OCI-LY3 (cell line): ENCODE data around the gene ADCY3.

Experiments
- H2AFZ ChIP-seq: fragments of 200-600, 300-600 bp; shearing (Covaris generic); 2 replicates; pipeline ENCODE4 v1.6.0; 2014; ENCODE audit warnings: antibody characterized with exemption, low read depth, low read length
- H3K27ac ChIP-seq: fragments of 200-600, 300-600 bp; sonication (generic); 2 replicates; pipeline ENCODE4 v1.5.1; 2014; ENCODE audit warnings: mild to moderate bottlenecking, low read length, moderate library complexity, mixed read lengths
- H3K27me3 ChIP-seq: fragments of 200-600, 300-600 bp; sonication (generic); 2 replicates; pipeline ENCODE4 v1.6.1; 2014; ENCODE audit warnings: low read depth, low read length, mixed read lengths
- H3K36me3 ChIP-seq: fragments of 200-600, 300-600 bp; sonication (generic); replicated peaks from 2 replicates; pipeline ENCODE3; 2014; ENCODE audit warnings: low read depth, low read length, mixed read lengths
- H3K4me1 ChIP-seq: fragments of 300-600, 200-600 bp; sonication (generic); 2 replicates; pipeline ENCODE4 v1.6.1; 2014; ENCODE audit warnings: low read length, mixed read lengths
- H3K4me2 ChIP-seq: fragments of 200-600, 300-600 bp; sonication (generic); 2 replicates; pipeline ENCODE4 v1.6.1; 2014; ENCODE audit warnings: low read length, mixed read lengths
- H3K4me3 ChIP-seq: fragments of 300-600, 200-600 bp; sonication (generic); 2 replicates; pipeline ENCODE4 v1.5.1; 2014; ENCODE audit warnings: antibody characterized with exemption, mild to moderate bottlenecking, low read length, moderate library complexity
- H3K79me2 ChIP-seq: fragments of 300-600, 200-600 bp; shearing (Covaris generic); 2 replicates; pipeline ENCODE4 v1.6.1; 2014; ENCODE audit warnings: mild to moderate bottlenecking, low read length, mixed read lengths
- H3K9ac ChIP-seq: fragments of 300-600, 200-600 bp; shearing (Covaris generic); 2 replicates; pipeline ENCODE4 v1.6.0; 2014; ENCODE audit warnings: mild to moderate bottlenecking, low read length, moderate library complexity
- H3K9me3 ChIP-seq: fragments of 200-600, 300-600 bp; shearing (Covaris generic); 2 replicates; pipeline ENCODE4 v1.6.1; 2014; ENCODE audit warnings: low read length, mixed read lengths; ENCODE audit not compliant: insufficient read depth
- H4K20me1 ChIP-seq: fragments of 200-600, 300-600 bp; sonication (generic); 2 replicates; pipeline ENCODE4 v1.6.1; 2016; ENCODE audit warnings: low read length, mixed read lengths; ENCODE audit not compliant: insufficient read depth
- EZH2phosphoT487 ChIP-seq: fragments of 200-600 bp; shearing (Covaris generic); IDR thresholded peaks from 2 replicates; pipeline ENCODE4 v1.6.1; 2018; ENCODE audit warnings: antibody characterized with exemption, mixed run types, low read depth
- TF ChIP-seq, protein P1 (sequence below): fragments of 200-600, 300-600 bp; sonication (generic); IDR thresholded peaks from 2 replicates; pipeline ENCODE4 v1.5.1; 2014; ENCODE audit warnings: antibody characterized with exemption, low read length, low read depth

The ADCY3 gene

GRCh38 chr2:24840962-24841945 lies 78.8 kb downstream of the ADCY3 start:
- Histone ChIP-seq H3K9me3 (no peaks in the 10 kb centered on the region), H3K27me3 (no peaks in the 10 kb centered on the region), H2AFZ (no peak overlapping the region), H3K4me3 (no peak overlapping the region), H3K27ac (no peak overlapping the region), H3K4me2 (no peak overlapping the region), H4K20me1 (no peaks in the 10 kb centered on the region; the same call in 1 of the 2 replicates), H3K4me1 (no peaks in the 10 kb centered on the region), H3K9ac (no peak overlapping the region), H3K79me2 (no peaks in the 10 kb centered on the region), H3K36me3 (peaks cover 43% of the 10 kb centered on the region)
- no peak for TF ChIP-seq EZH2phosphoT487
- TF ChIP-seq, protein P1, sequence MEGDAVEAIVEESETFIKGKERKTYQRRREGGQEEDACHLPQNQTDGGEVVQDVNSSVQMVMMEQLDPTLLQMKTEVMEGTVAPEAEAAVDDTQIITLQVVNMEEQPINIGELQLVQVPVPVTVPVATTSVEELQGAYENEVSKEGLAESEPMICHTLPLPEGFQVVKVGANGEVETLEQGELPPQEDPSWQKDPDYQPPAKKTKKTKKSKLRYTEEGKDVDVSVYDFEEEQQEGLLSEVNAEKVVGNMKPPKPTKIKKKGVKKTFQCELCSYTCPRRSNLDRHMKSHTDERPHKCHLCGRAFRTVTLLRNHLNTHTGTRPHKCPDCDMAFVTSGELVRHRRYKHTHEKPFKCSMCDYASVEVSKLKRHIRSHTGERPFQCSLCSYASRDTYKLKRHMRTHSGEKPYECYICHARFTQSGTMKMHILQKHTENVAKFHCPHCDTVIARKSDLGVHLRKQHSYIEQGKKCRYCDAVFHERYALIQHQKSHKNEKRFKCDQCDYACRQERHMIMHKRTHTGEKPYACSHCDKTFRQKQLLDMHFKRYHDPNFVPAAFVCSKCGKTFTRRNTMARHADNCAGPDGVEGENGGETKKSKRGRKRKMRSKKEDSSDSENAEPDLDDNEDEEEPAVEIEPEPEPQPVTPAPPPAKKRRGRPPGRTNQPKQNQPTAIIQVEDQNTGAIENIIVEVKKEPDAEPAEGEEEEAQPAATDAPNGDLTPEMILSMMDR = no peak

DNA sequence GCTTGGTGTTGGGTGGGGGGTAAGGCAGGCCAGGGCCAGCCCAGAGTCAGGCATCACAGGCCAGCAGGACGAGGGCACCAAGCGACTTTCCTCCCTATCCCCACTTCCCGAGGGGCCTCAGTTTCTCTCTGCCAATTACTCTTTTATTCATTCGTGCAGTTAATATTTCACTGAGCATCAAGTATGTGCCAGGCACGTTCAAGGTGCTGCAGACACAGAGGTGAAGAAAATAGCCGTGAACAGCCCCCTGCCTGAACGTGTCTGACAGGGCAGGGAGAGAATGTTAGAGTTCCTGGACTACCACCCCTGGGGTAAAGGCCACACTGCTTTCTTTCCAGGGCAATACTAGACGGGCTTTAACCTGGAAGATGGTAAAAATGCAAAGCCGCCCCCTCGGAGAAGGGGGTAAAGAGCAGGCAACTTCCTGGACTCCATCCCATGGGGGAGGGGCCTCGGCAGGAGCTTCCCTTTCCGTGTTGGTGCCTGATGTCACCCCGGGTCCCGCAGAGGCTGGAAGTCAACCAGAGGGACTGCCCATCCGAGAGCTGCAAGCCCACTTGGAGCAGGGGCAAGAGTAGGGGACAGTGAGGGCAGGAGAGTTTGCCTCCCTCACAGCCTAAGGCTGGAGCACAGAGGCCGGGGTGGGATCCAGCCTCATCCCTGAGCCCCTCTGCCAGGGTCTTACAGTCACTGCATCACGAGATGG lies 79.7 kb downstream of the ADCY3 start:
- no peak overlapping the region for H3K9ac ChIP-seq
- no peak overlapping the region for H3K4me2 ChIP-seq
- no peaks in the 10 kb centered on the region for H3K4me1 ChIP-seq
- no peak overlapping the region for H3K4me3 ChIP-seq
- no peak overlapping the region for H3K27ac ChIP-seq
- no peak for TF ChIP-seq EZH2phosphoT487
- TF ChIP-seq, protein P1 = no peak
- no peaks in the 10 kb centered on the region for H3K79me2 ChIP-seq
- no peaks in the 10 kb centered on the region for H3K27me3 ChIP-seq
- H2AFZ ChIP-seq = no peak overlapping the region
- no peaks in the 10 kb centered on the region for H3K9me3 ChIP-seq
- no peaks in the 10 kb centered on the region; the same call in 1 of the 2 replicates for H4K20me1 ChIP-seq
- peaks cover 46% of the 10 kb centered on the region for H3K36me3 ChIP-seq

GRCh38 chr2:24839729-24840128 lies 80.3 kb downstream of the ADCY3 start:
- no peak overlapping the region for H3K4me3 ChIP-seq

More at GRCh38 chr2:24839729-24840128, 80.3 kb downstream of the ADCY3 start:
- Histone ChIP-seq H3K27me3 (no peaks in the 10 kb centered on the region), H3K9me3 (no peaks in the 10 kb centered on the region), H2AFZ (no peak overlapping the region), H4K20me1 (no peaks in the 10 kb centered on the region; the same call in 1 of the 2 replicates), H3K4me2 (no peak overlapping the region), H3K9ac (no peak overlapping the region), H3K27ac (no peak overlapping the region), H3K4me1 (no peaks in the 10 kb centered on the region), H3K36me3 (peaks cover 52% of the 10 kb centered on the region), H3K79me2 (no peaks in the 10 kb centered on the region)
- TF ChIP-seq, protein P1 = no peak
- no peak for TF ChIP-seq EZH2phosphoT487
